ENCODE results near the gene GLB1L3. TPM values are rescaled to one million over a fixed set of nuclear protein-coding genes. Genes with fewer than 3 reads are reported as not detected.

Gene GLB1L3
- total RNA-seq, 1 experiment from 2014 or later: 0.17 TPM

DNA sequence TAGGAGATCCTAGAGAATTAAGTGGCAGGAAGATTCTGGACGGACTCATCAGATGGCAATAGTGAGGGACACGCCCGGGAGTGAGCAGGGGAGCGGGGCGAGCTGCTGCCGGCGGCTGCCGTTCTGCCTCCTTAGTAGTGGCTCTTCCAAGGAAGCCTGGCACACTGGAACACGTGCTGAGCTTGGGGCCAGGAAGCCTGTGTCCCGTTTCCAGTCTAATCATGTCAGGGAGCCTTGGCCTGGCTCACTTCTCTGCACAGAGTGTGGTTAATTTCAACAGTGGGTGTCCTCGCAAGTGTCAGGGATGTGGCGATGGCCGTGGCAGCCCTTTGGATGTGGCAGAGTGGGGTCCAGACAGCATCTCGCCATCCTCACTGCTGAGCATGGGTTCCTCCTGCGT, 16.5 kb downstream of the GLB1L3 start:
- Histone ChIP-seq H3K27ac (ENCODE audit: low read depth, low read length, poor library complexity, severe bottlenecking) (no peak overlapping the region), H3K4me1 (ENCODE audit: insufficient read depth, low read length, poor library complexity, severe bottlenecking) (no peaks in the 10 kb centered on the region), H3K36me3 (ENCODE audit: insufficient read depth, low read length, poor library complexity, severe bottlenecking) (no peaks in the 10 kb centered on the region), H3K4me3 (ENCODE audit: low read depth, low read length, poor library complexity, severe bottlenecking) (no peak overlapping the region), H3K27me3 (replicated peaks; ENCODE audit: insufficient read depth, low read depth, low read length, poor library complexity) (no peaks in the 10 kb centered on the region), H3K9me3 (ENCODE audit: low read depth, low read length, poor library complexity, severe bottlenecking) (no peaks in the 10 kb centered on the region)
- intact Hi-C loops (cut with micrococcal nuclease; ENCODE audit: unreplicated experiment): no loop called here
- no peak for DNase-seq (ENCODE audit: low spot score)
- ChIA-PET CTCF (no interaction called here), POLR2A (ENCODE audit: low non-redundant PET) (no interaction called here)
- no TSS peak for BruUV-seq (replicated peaks)
- TF ChIP-seq EZH2 (IDR thresholded peaks at IDR 0.05; ENCODE audit: borderline replicate concordance, low read depth, low read length, poor library complexity, severe bottlenecking): no peak
- TF ChIP-seq, protein P1, sequence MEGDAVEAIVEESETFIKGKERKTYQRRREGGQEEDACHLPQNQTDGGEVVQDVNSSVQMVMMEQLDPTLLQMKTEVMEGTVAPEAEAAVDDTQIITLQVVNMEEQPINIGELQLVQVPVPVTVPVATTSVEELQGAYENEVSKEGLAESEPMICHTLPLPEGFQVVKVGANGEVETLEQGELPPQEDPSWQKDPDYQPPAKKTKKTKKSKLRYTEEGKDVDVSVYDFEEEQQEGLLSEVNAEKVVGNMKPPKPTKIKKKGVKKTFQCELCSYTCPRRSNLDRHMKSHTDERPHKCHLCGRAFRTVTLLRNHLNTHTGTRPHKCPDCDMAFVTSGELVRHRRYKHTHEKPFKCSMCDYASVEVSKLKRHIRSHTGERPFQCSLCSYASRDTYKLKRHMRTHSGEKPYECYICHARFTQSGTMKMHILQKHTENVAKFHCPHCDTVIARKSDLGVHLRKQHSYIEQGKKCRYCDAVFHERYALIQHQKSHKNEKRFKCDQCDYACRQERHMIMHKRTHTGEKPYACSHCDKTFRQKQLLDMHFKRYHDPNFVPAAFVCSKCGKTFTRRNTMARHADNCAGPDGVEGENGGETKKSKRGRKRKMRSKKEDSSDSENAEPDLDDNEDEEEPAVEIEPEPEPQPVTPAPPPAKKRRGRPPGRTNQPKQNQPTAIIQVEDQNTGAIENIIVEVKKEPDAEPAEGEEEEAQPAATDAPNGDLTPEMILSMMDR (conservative IDR thresholded peaks at IDR 0.05; ENCODE audit: low read depth, low read length): no peak

DNA sequence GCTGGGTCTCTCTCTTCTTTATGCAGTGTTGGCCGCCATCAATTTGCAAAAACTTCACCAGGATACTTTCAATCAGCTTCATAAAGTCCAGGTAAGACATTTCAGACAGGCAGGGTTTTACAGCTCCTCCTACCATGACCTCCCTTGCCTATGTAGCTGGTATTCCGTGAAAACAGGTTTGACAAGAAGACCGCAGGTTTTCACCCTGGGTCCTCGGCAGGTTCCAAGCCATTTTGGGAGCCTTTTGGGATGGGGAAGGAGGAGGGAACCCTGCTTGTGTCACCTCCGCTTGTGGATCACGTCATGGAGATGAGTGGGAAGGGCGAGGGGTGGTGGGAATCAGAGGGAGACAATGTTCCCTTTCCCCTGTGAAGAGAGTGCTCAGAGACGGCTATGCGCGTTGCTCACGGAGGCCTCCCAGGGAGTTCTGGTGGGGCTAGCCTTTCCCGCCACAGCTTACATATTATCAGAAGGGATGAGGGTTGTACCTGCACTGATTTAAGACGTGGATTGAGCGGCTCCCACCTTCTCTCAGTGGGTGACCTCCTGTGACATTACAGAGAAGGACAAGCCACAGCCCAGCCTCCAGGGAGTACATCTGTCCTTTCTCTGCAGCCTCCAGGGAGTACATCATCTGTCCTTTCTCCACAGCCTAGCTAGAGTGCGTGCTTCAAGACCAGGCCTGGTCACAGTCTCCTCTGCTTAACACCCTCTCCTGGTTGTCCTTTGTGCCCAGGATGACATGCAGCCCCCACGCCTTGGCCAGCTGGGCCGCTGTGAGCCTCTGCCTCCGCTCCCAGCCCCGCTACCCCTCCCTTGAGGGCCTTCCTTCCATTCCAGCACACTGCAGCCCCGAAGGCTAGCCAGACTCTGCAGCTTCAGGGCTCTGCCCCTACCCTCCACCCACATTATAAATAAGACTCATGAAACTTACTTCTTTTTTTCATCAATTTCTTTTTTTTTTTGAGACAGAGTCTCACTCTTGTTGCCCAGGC, 17.2 kb downstream of the GLB1L3 start:
- Histone ChIP-seq H3K4me3 (ENCODE audit: low read depth, low read length, poor library complexity, severe bottlenecking) (no peak overlapping the region), H3K9me3 (ENCODE audit: low read depth, low read length, poor library complexity, severe bottlenecking) (no peaks in the 10 kb centered on the region), H3K4me1 (ENCODE audit: insufficient read depth, low read length, poor library complexity, severe bottlenecking) (no peaks in the 10 kb centered on the region), H3K27me3 (replicated peaks; ENCODE audit: insufficient read depth, low read depth, low read length, poor library complexity) (no peaks in the 10 kb centered on the region), H3K36me3 (ENCODE audit: insufficient read depth, low read length, poor library complexity, severe bottlenecking) (no peaks in the 10 kb centered on the region), H3K27ac (ENCODE audit: low read depth, low read length, poor library complexity, severe bottlenecking) (no peak overlapping the region)
- TF ChIP-seq EZH2 (IDR thresholded peaks at IDR 0.05; ENCODE audit: borderline replicate concordance, low read depth, low read length, poor library complexity, severe bottlenecking): no peak
- TF ChIP-seq, protein P1 (conservative IDR thresholded peaks at IDR 0.05; ENCODE audit: low read depth, low read length): no peak
- no TSS peak for BruUV-seq (replicated peaks)
- no peak for DNase-seq (ENCODE audit: low spot score)
- POLR2A ChIA-PET (ENCODE audit: low non-redundant PET): no interaction called here
- CTCF ChIA-PET: no interaction called here
- intact Hi-C loops (cut with micrococcal nuclease; ENCODE audit: unreplicated experiment): no loop called here

DNA sequence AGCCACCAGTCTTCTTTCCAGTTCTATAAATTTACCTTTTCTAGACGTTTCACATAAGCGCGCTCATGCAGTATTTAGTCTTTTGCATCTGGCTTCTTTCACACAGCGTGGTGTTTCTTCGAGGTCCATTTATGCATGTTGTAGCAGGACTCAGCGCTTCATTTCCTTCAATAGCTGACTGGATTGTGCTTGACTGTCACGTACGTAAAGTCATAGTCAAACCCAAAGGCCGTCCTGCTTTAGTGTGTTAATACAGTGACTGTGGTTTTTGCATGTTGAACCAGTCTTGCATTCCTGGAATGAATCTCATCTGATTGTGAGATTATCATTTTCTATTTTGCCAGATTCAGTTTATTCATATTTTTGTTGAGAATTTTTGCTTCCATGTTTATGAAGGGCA, 18.5 kb downstream of the GLB1L3 start:
- intact Hi-C loops (cut with micrococcal nuclease; ENCODE audit: unreplicated experiment): no loop called here
- no peaks in the 10 kb centered on the region for H3K27me3 ChIP-seq (replicated peaks; ENCODE audit: insufficient read depth, low read depth, low read length, poor library complexity)
- TF ChIP-seq, protein P1 (conservative IDR thresholded peaks at IDR 0.05; ENCODE audit: low read depth, low read length): no peak
- no peak for TF ChIP-seq EZH2 (IDR thresholded peaks at IDR 0.05; ENCODE audit: borderline replicate concordance, low read depth, low read length, poor library complexity, severe bottlenecking)
- no peak overlapping the region for H3K4me3 ChIP-seq (ENCODE audit: low read depth, low read length, poor library complexity, severe bottlenecking)
- DNase-seq (ENCODE audit: low spot score): no peak
- CTCF ChIA-PET: no interaction called here
- no peaks in the 10 kb centered on the region for H3K36me3 ChIP-seq (ENCODE audit: insufficient read depth, low read length, poor library complexity, severe bottlenecking)
- POLR2A ChIA-PET (ENCODE audit: low non-redundant PET): no interaction called here
- no peak overlapping the region for H3K27ac ChIP-seq (ENCODE audit: low read depth, low read length, poor library complexity, severe bottlenecking)
- no peaks in the 10 kb centered on the region for H3K9me3 ChIP-seq (ENCODE audit: low read depth, low read length, poor library complexity, severe bottlenecking)
- BruUV-seq (replicated peaks): no TSS peak
- no peaks in the 10 kb centered on the region for H3K4me1 ChIP-seq (ENCODE audit: insufficient read depth, low read length, poor library complexity, severe bottlenecking)
